ENCODE results near the gene PREX1.

Gene PREX1

DNA sequence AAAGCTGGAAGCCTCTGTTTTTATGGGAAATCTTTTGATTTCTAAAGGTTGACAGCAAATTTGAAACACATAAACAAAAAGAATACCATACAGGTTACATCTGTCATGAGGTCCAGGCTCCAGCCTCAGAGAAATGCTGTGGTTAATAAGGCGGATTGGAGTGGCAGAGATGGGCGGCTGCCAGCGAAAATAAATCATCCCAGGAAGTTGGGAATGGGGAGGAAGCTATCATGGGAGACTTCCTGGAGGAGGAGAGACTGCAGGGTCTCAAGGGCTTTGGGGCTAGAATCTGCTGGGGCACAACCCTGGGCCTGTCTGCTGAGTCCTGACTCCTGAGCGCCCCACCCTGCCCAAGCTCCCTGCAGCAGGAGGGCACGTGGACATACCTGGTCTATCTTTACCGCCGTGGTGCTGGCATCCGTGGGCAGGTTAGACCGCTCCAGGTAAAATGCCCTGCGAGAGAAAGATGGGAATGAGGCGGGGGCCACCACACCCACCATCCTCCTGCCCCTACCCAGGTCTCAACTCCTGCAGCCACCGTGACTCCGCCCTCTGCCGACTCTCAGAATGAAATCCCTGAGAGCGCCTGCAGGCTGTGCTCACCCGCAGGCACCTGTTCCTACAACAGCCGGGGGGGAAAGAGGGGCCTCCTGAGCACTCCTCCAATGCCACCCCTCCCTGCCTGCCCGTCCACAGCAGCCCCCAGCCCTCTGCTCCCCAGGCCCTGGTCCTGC is 197.3 kb downstream of the PREX1 start:
- DNase-seq = no peak

DNA sequence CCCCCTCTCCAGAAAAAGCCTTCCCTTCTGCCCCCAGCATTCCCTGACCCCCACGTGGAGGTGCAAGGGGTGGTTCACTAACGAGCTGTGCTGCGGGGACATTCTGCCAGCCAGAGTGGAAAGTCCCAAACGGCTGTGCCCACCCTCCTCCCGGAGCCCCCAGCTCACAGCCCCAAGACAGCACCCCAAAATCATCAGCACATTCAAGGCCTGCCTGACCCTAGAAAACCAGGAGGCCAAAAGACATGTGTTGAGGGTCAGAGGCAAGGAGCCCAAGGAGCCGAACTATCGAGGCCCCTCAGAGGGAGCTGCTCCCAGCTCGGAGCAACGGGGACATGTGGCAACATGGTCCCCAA is 197.9 kb downstream of the PREX1 start:
- DNase-seq = no peak

DNA sequence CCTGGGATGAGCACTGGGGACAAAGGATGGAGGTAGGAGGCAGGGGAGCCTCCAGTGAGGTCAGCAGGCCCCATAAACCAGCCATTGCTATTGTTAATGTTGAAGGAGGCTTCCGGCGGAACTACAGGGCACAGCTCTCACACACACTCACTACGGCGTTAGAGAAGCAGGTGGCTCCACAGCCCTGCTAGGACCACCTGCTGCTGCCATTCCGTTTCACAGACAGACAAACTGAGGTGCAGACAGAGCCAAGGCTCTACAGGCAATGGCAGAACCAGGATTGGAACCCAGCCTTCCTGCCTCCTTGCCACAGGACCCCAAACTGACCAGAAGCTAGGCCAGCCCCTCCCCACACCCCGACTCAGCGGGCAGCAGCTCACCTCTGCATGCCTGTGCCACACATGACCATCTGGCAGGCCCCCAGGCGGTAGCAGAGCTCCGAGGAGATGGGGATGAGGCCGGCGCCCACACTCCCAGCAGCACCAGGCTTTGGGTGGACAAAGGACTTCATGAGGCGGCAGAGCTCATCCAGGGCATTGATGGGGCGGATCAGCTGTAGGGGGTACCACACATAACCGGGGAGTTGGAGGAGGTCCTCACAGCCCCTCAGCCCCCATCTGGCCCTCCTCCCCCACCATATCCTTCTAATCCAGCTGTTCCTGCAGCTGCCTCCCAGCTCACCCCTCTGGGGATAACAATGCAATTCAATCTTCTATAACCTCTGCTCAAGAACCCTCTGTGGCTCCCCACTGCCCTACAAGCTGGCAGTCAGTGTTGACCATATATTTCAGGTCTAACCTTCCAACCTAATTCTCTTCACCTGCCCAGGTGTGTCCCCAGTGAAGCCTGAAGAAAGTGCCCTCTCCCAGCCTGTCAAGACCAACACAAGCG is 198.5 kb downstream of the PREX1 start:
- DNase-seq = no peak

DNA sequence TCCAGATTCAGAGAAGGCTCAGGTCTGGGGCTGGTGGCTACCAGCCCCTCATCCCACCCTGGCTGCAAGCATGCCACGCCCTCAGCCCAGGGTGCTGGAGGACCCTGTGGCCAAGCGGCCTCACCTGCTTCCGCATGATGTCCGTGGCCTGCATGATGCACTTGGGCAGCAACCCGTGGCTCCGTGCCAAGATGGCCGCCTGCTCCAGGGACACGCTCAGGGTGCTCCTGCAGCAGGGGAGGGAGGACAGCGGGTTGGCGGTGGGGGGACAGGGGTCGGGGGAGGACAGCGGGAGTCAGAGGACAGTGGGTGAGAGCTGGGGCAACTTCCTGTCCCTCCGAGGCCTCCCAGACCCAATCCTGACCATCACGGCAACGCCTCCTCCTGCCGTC is 200.1 kb downstream of the PREX1 start:
- no peak for DNase-seq

DNA sequence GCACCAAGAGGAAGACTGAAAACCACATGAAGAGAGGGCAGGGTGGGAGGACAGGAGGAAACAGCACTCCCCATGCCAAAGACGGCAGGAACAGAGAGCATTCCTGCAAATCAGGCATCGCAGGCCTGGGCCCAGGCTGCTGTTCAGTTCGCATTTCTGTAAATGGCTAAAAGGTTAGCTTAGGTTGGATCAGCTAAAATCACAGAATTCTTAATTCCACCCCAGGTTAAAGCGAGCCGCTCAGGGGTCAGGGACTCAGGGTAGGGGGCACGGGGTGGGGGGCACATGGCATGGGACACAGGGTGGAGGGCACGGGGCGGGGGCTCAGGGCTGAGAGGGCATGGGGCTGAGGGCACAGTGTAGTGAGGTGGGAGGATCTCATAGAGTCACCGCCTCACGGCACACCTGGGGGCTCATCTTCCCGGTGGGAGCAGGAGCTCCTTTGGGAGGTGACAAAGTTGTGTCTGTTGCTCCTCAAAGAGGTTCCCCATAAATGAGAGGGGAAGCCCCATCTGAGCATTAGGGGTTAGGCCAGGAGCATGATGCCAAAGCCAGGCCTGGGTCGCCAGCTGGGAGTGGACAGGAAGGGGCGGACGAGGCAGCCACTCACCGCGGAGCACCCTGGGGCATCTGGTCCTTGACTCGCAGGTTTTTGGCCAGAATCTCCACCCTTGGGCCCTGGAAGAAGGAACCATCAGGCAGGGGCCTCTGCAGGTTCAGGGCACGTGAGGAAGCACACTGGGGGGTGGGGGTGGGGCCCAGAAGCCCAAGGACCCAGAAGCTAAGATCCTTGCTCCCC is 200.7 kb downstream of the PREX1 start:
- no peak for DNase-seq

DNA sequence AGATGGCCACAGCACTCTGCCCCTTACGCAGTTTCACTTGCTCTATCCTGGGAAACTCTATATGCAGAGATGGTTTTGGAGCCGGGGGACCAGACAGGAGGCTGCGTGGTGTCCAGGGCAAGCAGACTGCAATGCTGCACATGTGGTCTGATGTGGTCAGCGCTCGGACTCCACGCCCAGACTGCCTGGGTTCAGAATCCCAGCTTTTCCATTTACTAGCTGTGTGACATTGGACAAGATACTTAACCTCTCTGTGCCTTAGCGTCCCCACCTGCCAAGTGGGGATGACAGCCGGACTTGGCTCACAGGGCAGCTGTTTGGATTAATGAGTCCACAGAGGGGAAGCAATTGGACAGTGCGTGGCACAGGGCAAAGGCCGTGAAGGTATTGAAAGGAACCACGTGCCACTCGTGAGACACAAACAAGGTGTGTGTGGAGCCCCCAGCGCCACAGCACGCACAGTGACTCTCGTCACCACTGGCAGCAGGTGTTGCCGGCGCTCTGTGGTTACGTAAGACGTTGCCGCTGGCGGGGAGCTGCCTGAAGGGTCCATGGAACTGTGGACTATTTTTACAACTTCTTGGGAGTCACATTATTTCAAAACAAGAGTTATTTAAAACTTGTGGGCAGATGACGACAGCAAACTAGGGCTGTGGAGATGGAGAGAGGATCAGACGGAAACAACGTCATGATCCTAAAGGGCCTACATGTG is 201.4 kb downstream of the PREX1 start:
- no peak for DNase-seq

DNA sequence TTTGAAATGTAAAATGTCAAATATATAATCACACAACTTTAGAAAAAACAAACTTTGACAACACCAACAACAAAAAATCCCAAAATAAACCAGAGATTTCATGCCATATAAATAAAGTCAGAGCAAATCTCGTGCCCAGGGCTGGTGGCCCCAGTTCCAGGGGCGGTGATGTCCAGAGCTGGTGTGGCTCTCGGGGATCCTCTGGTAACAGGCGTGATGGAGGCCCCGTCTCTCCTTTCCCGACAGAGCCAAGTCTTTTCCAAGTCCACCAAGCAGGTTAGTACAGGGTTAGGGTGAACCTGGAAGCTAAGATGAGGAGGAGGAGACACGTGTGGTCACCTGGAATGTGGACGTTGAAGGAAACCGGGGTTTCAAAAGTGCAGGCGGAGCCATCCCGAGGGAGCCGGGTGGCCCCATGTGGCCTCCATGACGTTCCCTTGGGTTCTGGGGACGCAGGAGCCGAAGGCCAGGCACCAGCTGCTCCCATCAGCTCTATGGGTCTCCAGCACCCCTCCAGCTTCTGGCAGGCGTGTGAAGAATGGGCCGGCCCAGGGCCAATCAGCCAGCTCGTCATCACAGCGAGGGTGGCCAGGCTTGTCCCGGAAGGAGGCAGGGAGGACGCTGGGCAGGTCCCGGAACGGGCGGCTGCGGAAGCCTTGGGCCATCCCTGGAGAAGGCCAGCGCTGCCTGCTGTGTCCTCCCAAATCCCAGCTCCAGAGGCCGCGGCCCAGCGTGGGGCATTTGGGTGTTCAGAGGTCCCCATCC is 202.5 kb downstream of the PREX1 start:
- DNase-seq = no peak

DNA sequence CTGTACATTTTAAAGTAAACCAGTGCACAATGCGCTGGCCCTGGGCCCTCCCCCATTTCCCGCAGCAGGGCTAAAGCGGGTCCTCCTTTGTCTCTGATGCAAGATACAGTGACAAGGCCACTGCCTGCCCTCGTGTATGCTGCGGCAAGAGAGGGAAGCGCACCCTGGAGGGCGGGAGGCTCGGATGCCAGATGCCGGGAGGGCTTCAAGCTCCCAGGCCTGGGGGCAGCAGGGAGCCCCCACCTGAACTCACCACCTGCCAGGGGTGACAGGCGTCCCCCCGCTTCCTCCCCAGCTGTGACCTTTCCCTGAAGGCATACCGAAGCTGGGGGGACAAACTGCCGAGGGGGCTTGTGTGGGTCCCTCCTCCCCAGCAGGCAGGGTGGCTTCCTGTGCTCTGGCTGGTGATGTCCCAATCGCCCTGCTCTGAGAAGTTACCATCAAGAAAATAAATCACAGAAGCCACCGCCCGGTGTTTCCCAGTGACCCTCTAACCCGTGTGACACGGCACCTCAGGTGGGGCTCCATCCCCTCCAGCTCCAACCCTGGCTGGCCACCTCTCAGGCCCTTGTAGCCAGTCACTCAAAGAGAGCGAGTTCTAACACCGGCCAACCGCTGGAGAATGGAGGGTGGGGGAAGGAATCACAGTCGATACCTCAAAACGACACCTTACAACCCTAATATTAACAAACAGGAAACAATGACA is 203.3 kb downstream of the PREX1 start:
- no peak for DNase-seq

DNA sequence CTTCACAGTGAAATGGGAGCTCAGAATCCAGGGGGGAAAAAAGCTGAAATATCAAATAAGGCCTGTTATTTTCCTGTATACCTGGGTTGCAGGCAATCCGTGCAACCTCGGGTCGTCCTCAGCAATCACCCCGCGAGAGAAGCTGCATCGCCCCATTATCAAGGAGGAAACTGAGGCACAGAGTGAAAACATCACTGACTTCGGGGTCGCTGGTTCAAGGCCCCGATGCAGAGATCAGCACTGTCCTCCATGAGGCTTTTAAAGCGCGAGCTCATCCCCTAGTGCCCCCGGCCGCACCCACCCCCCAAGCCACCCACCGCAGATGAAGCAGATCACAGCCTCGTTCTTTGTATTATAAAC is 203.9 kb downstream of the PREX1 start:
- no peak for DNase-seq

DNA sequence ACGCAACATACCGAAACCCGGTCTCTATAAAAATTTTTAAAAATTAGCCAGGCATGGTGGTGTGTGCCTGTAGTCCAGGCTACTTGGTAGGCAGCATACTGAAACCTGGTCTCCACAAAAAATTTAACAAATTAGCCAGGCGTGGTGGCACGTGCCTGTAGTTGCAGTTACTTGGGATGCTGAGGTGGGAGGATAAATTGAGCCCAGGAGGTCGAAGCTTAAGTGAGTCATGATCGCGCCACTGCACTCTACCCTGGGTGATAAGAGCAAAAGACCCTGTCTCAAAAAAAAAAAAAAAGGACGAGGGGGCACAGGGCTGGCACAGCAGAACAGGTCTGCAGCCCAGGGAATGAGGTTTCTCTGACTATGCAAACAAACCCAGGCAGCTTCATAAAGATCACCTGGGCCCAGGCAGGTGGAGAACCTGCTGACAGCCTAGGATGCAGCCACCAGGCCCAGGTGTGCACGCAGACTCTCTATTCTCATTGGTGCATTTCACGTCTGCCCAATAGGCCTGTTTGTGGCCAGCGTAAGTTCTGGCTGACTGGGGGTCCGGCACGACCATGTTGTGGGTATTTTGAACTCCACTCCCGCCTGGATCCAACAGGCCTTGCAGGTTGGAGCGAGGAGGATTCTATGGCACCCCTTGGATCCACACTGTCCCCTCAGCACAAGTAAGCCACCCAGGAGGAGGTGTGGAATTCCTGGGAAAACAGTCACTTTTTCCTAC is 204.5 kb downstream of the PREX1 start:
- DNase-seq = no peak

DNA sequence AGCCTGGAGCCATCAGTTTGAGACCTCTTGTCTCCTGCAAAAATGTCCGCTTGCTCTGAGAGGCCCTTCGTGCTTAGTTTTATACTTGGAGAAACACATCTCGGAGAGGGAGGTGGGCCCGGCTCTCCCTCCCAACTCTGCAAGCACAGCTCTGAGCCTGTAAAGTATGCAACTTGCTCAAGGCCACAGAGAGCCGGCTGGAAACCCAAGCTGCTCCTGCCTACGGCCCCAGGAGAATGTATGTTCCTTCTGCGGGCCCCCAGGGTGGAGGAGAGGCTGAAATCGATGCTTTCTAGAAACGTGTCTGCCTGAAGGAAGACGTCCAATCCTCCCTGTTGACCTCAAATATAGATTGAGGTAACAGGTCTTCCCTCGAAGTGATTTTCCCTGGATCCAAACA is 205.4 kb downstream of the PREX1 start:
- DNase-seq = no peak

DNA sequence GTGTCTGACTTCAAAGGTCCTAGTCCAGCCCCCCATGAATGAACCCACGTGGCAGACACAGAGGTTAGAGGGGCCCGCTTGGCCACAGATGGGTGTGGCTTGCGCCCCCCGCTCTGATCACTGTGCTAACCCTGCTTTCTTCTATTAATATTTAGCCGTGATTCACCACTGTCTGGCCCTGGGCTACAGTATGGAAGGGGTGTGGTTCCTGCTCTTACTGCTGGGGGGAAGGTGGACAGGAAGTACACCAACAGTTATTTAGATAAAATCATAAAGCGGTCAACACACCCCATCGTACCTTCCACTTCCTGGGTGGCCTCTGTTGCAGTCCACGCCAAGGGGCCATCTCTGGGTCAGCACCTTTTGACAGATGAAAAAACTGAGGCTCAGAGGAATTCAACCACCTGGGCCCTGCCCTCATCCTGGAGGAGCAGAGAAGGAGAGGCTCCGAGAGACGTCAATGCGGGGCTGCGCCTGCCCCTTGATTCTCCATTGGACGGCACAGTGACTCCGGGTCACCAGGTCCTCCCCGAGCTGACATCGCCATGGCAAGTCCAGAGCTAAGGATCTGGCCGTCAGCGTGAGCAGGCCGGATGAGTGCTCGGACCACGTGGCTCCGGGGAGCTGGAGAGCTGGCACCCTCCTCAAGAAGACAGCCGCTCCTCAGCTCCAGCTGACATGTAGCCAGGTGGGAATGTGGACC is 206.3 kb downstream of the PREX1 start:
- DNase-seq = peak in 1 of 5 experiments; percentile 32

DNA sequence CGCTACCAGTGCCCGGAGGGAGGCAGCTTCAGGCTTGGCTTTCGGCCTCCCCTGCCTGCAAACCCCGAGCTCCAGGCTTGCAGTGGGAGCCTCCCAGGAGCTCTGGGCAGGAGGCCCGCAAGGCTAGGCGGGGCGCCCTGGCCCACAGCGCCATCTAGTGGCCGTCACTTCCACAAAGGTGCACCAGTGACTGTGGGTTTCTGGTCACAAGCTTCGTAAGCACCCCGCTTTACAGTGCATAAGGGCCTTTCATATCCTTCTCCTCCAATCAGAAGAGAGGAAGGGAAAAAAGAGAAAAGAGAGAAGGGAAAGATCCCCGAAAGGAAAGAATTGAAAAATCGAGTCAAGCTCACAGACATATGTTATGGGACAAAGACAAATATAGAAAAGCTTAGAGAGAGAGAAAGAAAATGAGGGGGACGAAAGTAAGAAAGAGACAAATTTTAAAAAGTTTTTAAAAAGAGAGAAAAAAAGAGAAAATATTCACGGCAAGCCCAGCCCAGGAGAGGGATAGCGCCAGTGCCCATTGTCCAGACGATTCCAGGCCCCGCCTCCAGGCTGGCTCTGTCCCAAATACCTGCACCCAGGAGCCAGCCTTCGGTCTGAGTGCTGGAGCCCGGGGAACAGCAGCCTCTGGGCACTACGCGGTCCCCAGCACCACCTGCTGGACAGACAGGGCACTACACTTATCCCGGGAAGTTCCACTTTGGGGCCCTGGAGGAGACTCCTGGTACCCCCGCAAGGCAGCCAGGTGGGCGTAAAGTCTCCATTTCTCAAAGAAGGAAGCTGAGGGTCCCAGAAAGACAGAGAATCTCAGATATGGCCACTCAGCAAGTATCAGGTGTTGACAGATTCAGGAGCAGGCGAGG is 207.1 kb downstream of the PREX1 start:
- peak; percentile 31 to 73 (median 57) for DNase-seq

DNA sequence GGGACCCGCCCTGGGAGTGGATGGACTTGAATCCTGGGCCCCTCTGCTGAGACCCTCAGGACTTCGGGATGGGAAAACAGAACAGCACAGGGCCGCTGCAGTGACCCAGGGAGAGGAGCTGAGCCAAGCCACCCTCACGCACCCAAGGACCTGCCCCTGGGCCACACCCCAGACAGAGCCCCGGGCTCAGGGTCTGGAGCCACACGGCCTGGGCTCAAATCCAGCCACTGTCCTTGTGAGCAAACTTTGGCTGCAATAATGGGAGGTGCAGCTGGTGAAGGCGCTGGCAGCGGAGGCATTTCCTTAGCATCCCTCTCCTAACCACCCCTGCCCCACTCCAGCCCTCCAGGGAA is 207.7 kb downstream of the PREX1 start:
- DNase-seq = no peak

DNA sequence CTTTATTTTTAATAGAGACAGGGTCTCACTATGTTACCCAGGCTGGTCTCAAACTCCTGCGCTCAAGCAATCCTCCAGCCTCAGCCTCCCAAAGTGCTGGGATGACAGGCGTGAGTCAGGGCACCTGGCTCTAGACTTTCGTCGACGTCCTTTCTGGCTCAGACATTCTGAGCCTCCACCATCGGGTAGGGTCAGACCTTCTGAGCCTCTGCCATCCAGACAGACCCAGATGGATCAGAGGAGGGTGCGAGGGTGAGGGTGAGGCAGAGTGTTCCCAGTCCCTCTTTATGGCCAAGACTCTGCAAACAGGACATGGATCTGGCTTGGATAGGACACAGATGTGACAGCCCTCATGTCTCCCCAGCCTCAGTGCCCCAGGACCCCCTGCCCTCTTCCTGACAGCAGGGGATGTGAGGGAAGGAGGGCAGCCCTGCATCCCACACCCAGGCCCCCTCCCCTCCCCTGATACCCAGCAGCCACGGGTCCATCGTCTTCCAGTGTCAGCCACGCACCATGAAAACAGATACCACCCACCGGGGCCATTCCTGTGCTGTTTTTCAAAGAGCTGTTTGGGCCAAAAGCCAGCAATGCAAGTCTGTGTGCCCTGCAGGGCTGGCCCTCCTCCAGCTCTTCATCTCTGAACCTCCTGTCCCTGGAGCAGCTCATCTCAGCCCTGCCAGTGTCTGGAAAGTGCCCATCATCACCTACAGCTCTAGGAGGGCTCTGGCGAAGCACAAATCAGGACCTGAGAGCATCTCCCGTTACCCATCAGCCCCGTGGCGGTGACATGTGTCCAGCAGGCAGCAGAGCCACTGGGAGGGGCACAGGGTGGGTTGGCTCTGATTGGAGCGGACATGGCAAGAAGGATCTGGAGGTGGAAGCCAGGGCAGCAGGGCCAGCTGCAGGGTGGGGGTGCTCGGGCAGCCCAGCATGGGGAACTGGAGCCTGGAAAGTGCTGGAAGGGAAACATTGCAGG is 208.4 kb downstream of the PREX1 start:
- no peak for DNase-seq

DNA sequence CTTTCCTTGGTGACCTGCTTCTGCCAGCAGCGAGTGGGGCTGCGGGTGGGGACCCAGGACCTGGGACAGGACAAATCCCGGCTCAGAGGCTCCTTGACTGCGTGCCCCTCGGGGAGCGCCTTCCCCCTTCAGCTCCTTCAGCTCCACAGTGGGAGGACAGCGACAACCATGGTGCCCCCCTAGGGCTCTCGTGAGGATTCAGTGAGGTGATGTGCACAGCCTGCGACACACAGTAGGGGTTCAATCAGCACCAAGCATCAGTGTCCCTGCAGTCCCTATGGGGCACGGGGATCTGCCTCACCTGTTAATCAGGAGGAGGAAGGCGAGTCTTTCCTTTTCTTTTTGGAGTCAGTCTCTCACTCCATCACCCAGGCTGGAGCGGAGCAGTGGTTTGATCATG is 209.2 kb downstream of the PREX1 start:
- no peak for DNase-seq

DNA sequence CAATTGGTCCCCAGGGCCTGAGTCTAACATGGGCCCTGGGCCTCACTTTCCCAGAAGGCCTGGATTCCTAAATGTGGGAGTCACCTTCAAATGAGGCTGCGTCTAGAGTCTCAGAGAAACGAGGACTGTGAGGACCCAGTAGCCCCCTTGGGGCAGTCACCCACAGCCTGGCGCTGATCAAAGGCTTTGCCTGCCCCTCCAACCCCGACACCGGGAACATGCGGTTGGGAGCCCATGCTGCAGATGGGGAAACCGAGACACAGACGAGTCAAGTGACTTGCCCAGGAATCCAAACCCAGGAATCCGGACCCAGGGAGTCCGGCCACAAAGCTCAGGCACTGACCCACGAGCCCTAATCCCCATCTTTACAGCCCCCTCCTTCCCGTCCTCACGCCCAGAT is 209.7 kb downstream of the PREX1 start:
- DNase-seq = no peak

DNA sequence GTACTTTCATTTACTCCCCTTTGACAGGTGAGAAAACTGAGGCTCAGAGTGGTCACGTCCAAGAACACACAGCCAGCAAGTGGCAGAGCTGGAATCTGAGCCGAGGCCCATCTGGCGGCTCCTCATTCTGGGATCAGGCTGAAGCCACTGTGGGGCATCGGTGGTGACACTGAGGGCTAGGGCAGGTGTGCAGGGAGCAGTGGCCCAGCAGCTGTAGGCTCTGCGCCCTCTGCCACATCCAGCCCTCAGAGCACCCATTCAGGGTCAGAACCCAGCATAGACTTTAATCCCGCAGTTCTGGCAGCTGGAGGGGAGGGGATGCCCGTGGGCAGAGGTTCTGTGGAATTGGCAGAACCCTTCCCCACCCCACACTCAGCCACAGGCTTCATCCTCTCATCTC is 210.3 kb downstream of the PREX1 start:
- DNase-seq = no peak
